IMR-90 (cell line): ENCODE data around the gene GRPR. TPM values are rescaled to one million over a fixed set of nuclear protein-coding genes. Genes with fewer than 3 reads are reported as not detected.

Experiments used
- ATAC-seq: fragments of 200-7000 bp; cut with Tn5 transposase; 2 replicates; pipeline ENCODE4 v1.9.1; 2020; ENCODE audit warnings: low read depth, mild to moderate bottlenecking, moderate library complexity
- BruUV-seq: library from RNA; stranded (reverse); fragments of 400-500 nt; replicated peaks from 2 replicates; lab custom pipeline; 2021; lab: Mats Ljungman, UMichigan
- CTCF ChIA-PET: fragments of 300-600 bp; formaldehyde crosslinking; extraction: SDS; loops from one replicate; lab custom pipeline; 2021; ENCODE audit warnings: antibody characterized with exemption; lab: Yijun Ruan, JAX
- POLR2A ChIA-PET: fragments of 300-600 bp; sonication (Branson Sonifier 250); formaldehyde crosslinking; loops from one replicate; lab custom pipeline; 2022; ENCODE audit warnings: antibody characterized with exemption; ENCODE audit not compliant: unreplicated experiment; lab: Charles Lee
- DNase-seq: peaks from one replicate; pipeline ENCODE4 v3.0.0; 2013
- H2AFZ ChIP-seq: replicated peaks from 2 replicates; pipeline ENCODE3; 2013; ENCODE audit warnings: low read length, mild to moderate bottlenecking; ENCODE audit not compliant: poor library complexity
- H2AK5ac ChIP-seq: 2 replicates; pipeline ENCODE4 v1.6.1; 2013; ENCODE audit warnings: low read depth, low read length, inconsistent platforms
- H2AK9ac ChIP-seq: replicated peaks from 2 replicates; pipeline ENCODE3; 2013; ENCODE audit warnings: mild to moderate bottlenecking, low read depth, low read length, moderate library complexity; ENCODE audit not compliant: poor library complexity
- H2BK120ac ChIP-seq: 2 replicates; pipeline ENCODE4 v1.6.1; 2013; ENCODE audit warnings: low read depth, low read length, inconsistent platforms
- H2BK15ac ChIP-seq: 3 replicates; pipeline ENCODE4 v1.6.1; 2013; ENCODE audit warnings: low read depth, low read length, inconsistent platforms
- H2BK20ac ChIP-seq: 2 replicates; pipeline ENCODE4 v1.6.1; 2013; ENCODE audit warnings: low read depth, mild to moderate bottlenecking, inconsistent platforms, low read length, moderate library complexity
- H2BK5ac ChIP-seq: 2 replicates; pipeline ENCODE4 v1.6.1; 2013; ENCODE audit warnings: mild to moderate bottlenecking, low read depth, low read length, inconsistent platforms; ENCODE audit not compliant: poor library complexity, severe bottlenecking
- H3K14ac ChIP-seq: replicated peaks from 2 replicates; pipeline ENCODE4 v1.6.1; 2013; ENCODE audit warnings: low read depth, low read length, inconsistent platforms
- H3K18ac ChIP-seq: 2 replicates; pipeline ENCODE4 v1.6.1; 2013; ENCODE audit warnings: low read depth, low read length, control low read depth
- H3K23ac ChIP-seq: 2 replicates; pipeline ENCODE4 v1.6.1; 2013; ENCODE audit warnings: low read depth, low read length, inconsistent platforms
- H3K27ac ChIP-seq: 2 replicates; pipeline ENCODE4 v1.5.1; 2013; ENCODE audit warnings: mild to moderate bottlenecking, control low read depth, low read length; ENCODE audit not compliant: insufficient read depth
- H3K27me3 ChIP-seq: 2 replicates; pipeline ENCODE4 v1.6.1; 2013; ENCODE audit warnings: low read length; ENCODE audit not compliant: control insufficient read depth, insufficient read depth
- H3K36me3 ChIP-seq: 2 replicates; pipeline ENCODE4 v1.6.1; 2013; ENCODE audit warnings: low read length, mixed read lengths; ENCODE audit not compliant: control insufficient read depth, insufficient read depth
- H3K4ac ChIP-seq: 2 replicates; pipeline ENCODE4 v1.6.1; 2013; ENCODE audit warnings: low read depth, low read length, inconsistent platforms
- H3K4me1 ChIP-seq: 2 replicates; pipeline ENCODE4 v1.6.1; 2013; ENCODE audit warnings: low read length, mixed read lengths; ENCODE audit not compliant: control insufficient read depth, insufficient read depth
- H3K4me2 ChIP-seq: 2 replicates; pipeline ENCODE4 v1.6.1; 2013; ENCODE audit warnings: low read depth, mild to moderate bottlenecking, control low read depth, low read length, moderate library complexity
- H3K4me3 ChIP-seq: 2 replicates; pipeline ENCODE4 v1.5.1; 2013; ENCODE audit warnings: low read depth, mild to moderate bottlenecking, control low read depth, low read length, moderate library complexity; ENCODE audit not compliant: insufficient read depth
- H3K56ac ChIP-seq: 2 replicates; pipeline ENCODE4 v1.6.1; 2013; ENCODE audit warnings: low read length, inconsistent platforms; ENCODE audit not compliant: insufficient read depth; ENCODE audit errors: extremely low read depth
- H3K79me1 ChIP-seq, 2 experiments: 2 replicates each; pipeline ENCODE4 v1.6.1; 2013; ENCODE audit warnings: low read length in 2 of 2, inconsistent platforms in 1 of 2, low read depth in 1 of 2
- H3K9ac ChIP-seq: 2 replicates; pipeline ENCODE4 v1.6.1; 2013; ENCODE audit warnings: low read depth, low read length, control low read depth
- H3K9me1 ChIP-seq: 2 replicates; pipeline ENCODE4 v1.6.1; 2013; ENCODE audit warnings: low read length, inconsistent platforms; ENCODE audit not compliant: insufficient read depth
- H3K9me3 ChIP-seq: 2 replicates; pipeline ENCODE4 v1.6.1; 2013; ENCODE audit warnings: low read length; ENCODE audit not compliant: control insufficient read depth, insufficient read depth
- H4K20me1 ChIP-seq: 2 replicates; pipeline ENCODE4 v1.6.1; 2013; ENCODE audit warnings: low read length, inconsistent platforms; ENCODE audit not compliant: insufficient read depth
- H4K5ac ChIP-seq: 2 replicates; pipeline ENCODE4 v1.6.1; 2013; ENCODE audit warnings: mild to moderate bottlenecking, low read depth, low read length, control low read depth
- H4K8ac ChIP-seq, 2 experiments: 2 replicates each; pipeline ENCODE4 v1.6.1; 2013; ENCODE audit warnings: low read depth in 2 of 2, low read length in 2 of 2, control low read depth in 1 of 2, inconsistent platforms in 1 of 2
- H4K91ac ChIP-seq: 2 replicates; pipeline ENCODE4 v1.6.1; 2013; ENCODE audit warnings: low read depth, low read length, inconsistent platforms; ENCODE audit not compliant: insufficient read depth
- BHLHE40 ChIP-seq: fragments of 150-350 bp; IDR thresholded peaks from 2 replicates; pipeline ENCODE4 v1.6.1; 2016; ENCODE audit warnings: mild to moderate bottlenecking, low read depth, low read length
- CEBPB ChIP-seq: IDR thresholded peaks from 2 replicates; pipeline ENCODE4 v1.6.1; 2012; ENCODE audit warnings: low read depth, low read length, improper control_type of control experiment
- MXI1 ChIP-seq: IDR thresholded peaks from 2 replicates; pipeline ENCODE4 v1.6.1; 2012; ENCODE audit warnings: low read depth, mild to moderate bottlenecking, low read length, moderate library complexity, borderline replicate concordance
- RAD21 ChIP-seq: IDR thresholded peaks from 2 replicates; pipeline ENCODE4 v1.6.1; 2012; ENCODE audit warnings: low read length, improper control_type of control experiment
- WGBS, 2 experiments: methylation state at CpG; one replicate each; pipeline versions ENCODE4 v1.1.5 to v1.1.7; 2013; ENCODE audit warnings: missing lambda C conversion rate in 2 of 2; ENCODE audit not compliant: insufficient read length in 1 of 2; ENCODE audit errors: extremely low coverage in 2 of 2; 5-methylcytosine and 5-hydroxymethylcytosine counted together
- dilution Hi-C: fragments of 300-500 bp; cut with HindIII; formaldehyde crosslinking; loops from one replicate; pipeline ENCODE4 v1.14.3; 2018; ENCODE audit warnings: low sequenced_read_pairs; ENCODE audit not compliant: unreplicated experiment
- in situ Hi-C: fragments of 300-500 bp; cut with MboI; formaldehyde crosslinking; loops from 3 replicates; pipeline ENCODE4 v1.14.3; 2019; ENCODE audit warnings: low sequenced_read_pairs, inconsistent platforms, mixed read lengths
- intact Hi-C: fragments of 100-400 bp; cut with micrococcal nuclease; formaldehyde crosslinking; loops from 2 replicates; pipeline ENCODE4 v1.10.0; 2022
- polyA plus RNA-seq, 3 experiments: library from polyadenylated mRNA; depleted of rRNA; stranded (reverse); fragments of >200 nt; gene quantifications; 2 replicates each; pipeline ENCODE4 v1.2.3, GENCODE V29; 2012; ENCODE audit warnings: low replicate concordance in 1 of 3
- total RNA-seq: library from RNA; depleted of rRNA; stranded (reverse); fragments of >200 nt; gene quantifications from 2 replicates; pipeline ENCODE4 v1.2.3, GENCODE V29; 2012
- TF ChIP-seq, protein P1 (sequence below): fragments of 150-350 bp; IDR thresholded peaks from 2 replicates; pipeline ENCODE4 v1.6.1; 2016; ENCODE audit warnings: low read depth, mild to moderate bottlenecking, low read length, moderate library complexity, borderline replicate concordance

Gene GRPR
- total and polyA plus RNA-seq, 2 of the 4 experiments (the other 2 are of a cell fraction): 9.2 to 13.6 TPM

DNA sequence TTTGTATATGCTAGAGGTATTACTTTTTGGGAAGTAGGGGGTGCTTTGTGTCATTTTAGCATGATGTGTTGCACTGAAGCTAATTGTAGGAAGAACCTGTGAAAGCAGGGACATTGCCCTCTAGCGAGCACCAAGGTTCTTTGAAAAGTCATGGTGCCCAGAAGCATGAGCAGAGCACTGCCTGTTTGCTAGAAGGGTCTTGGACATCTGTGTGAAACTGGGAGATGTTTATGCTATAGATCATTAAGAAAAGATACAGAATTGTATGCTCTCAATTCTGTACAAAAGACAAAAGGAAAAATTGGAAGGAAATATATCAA lies 14.7 kb downstream of the GRPR start:
- ChIA-PET CTCF (interaction anchor here (0.5 to 1.3 kb wide), 3 partner anchors 12 to 417 kb away, joined by 3 to 6 read pairs (median 3); no protein-coding TSS in a partner anchor), POLR2A (no interaction called here)
- Histone ChIP-seq H3K27ac (no peak overlapping the region), H2BK20ac (no peak overlapping the region), H3K23ac (no peak overlapping the region), H4K20me1 (no peaks in the 10 kb centered on the region), H3K4me1 (no peaks in the 10 kb centered on the region), H3K4ac (no peak overlapping the region), H2BK15ac (no peak overlapping the region), H3K9me3 (no peaks in the 10 kb centered on the region), H3K4me2 (no peak overlapping the region), H3K27me3 (no peaks in the 10 kb centered on the region; the same call in none of the 2 replicates), H3K79me1 (peaks cover 0 to 4% of the 10 kb centered on the region in 2 experiments; a peak in 2 of 4 replicates), H3K9me1 (no peaks in the 10 kb centered on the region), H4K5ac (no peak overlapping the region), H3K18ac (no peak overlapping the region), H2AK5ac (no peak overlapping the region), H2BK5ac (no peak overlapping the region), H2AK9ac (no peak overlapping the region), H3K56ac (no peak overlapping the region), H3K4me3 (no peak overlapping the region), H3K9ac (no peak overlapping the region), H2AFZ (no peak overlapping the region), H3K14ac (no peak overlapping the region), H4K91ac (no peak overlapping the region), H4K8ac (no peak overlapping the region), H3K36me3 (no peaks in the 10 kb centered on the region), H2BK120ac (no peak overlapping the region)
- in situ Hi-C loops (no loop called here), dilution Hi-C loops (no loop called here), intact Hi-C loops (no loop called here)
- DNase-seq: no peak
- no peak for ATAC-seq
- WGBS, 2 experiments: no CpG with 5 or more reads among the region's 1 CpG
- TF ChIP-seq MXI1 (no peak), CEBPB (no peak), RAD21 (no peak), BHLHE40 (no peak)
- TF ChIP-seq, protein P1, sequence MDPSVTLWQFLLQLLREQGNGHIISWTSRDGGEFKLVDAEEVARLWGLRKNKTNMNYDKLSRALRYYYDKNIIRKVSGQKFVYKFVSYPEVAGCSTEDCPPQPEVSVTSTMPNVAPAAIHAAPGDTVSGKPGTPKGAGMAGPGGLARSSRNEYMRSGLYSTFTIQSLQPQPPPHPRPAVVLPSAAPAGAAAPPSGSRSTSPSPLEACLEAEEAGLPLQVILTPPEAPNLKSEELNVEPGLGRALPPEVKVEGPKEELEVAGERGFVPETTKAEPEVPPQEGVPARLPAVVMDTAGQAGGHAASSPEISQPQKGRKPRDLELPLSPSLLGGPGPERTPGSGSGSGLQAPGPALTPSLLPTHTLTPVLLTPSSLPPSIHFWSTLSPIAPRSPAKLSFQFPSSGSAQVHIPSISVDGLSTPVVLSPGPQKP: no peak
- BruUV-seq: no TSS peak
